PC-3 (cell line): Measurements from ENCODE around the gene ASB13. TPM values are rescaled to one million over a fixed set of nuclear protein-coding genes. Genes with fewer than 3 reads are reported as not detected.
A peak's percentile ranks its signal among the peaks of the same experiment; 100 is the strongest.

Experiments used
- ATAC-seq: fragments of 200-7000 bp; cut with Tn5 transposase; 2 replicates; pipeline ENCODE4 v1.9.1; 2020; ENCODE audit warnings: mild to moderate bottlenecking, moderate library complexity
- BruUV-seq: library from RNA; stranded (reverse); fragments of 400-500 nt; replicated peaks from 2 replicates; lab custom pipeline; 2021; lab: Mats Ljungman, UMichigan
- CTCF ChIA-PET: fragments of 300-600 bp; sonication (Branson Sonifier 250); formaldehyde crosslinking; loops from one replicate; lab custom pipeline; 2022; ENCODE audit warnings: antibody characterized with exemption; lab: Charles Lee
- POLR2A ChIA-PET: fragments of 300-600 bp; sonication (Branson Sonifier 250); formaldehyde crosslinking; loops from one replicate; lab custom pipeline; 2022; ENCODE audit warnings: antibody characterized with exemption; ENCODE audit not compliant: unreplicated experiment; lab: Charles Lee
- DNase-seq: peaks from one replicate; pipeline ENCODE4 v3.0.0-alpha.2; 2015
- H2AFZ ChIP-seq: fragments of 300-600 bp; sonication (generic); 2 replicates; pipeline ENCODE4 v1.6.0; 2016; ENCODE audit warnings: antibody characterized with exemption, low read length
- H3F3A ChIP-seq: fragments of 300-600 bp; sonication (generic); one replicate; pipeline ENCODE4 v1.6.0; 2017; ENCODE audit warnings: antibody characterized with exemption, low read length, control low read depth, mild to moderate bottlenecking; ENCODE audit not compliant: unreplicated experiment
- H3K27ac ChIP-seq: fragments of 300-600 bp; sonication (generic); 2 replicates; pipeline ENCODE4 v1.5.1; 2016; ENCODE audit warnings: mild to moderate bottlenecking, low read length
- H3K27me3 ChIP-seq: fragments of 300-600 bp; sonication (generic); 2 replicates; pipeline ENCODE4 v1.6.1; 2016; ENCODE audit warnings: low read length, mixed read lengths
- H3K36me3 ChIP-seq: fragments of 300-600 bp; sonication (generic); 2 replicates; pipeline ENCODE4 v1.6.1; 2016; ENCODE audit warnings: low read depth, mixed run types, low read length, mixed read lengths
- H3K4me1 ChIP-seq: fragments of 300-600 bp; sonication (generic); 2 replicates; pipeline ENCODE4 v1.5.1; 2016; ENCODE audit warnings: low read length; ENCODE audit not compliant: insufficient read depth
- H3K4me2 ChIP-seq: fragments of 300-600 bp; sonication (generic); 2 replicates; pipeline ENCODE4 v1.6.0; 2016; ENCODE audit warnings: low read length
- H3K4me3 ChIP-seq: fragments of 300-600 bp; sonication (generic); 2 replicates; pipeline ENCODE4 v1.5.1; 2016; ENCODE audit warnings: mild to moderate bottlenecking, low read length, mixed read lengths
- H3K79me2 ChIP-seq: fragments of 300-600 bp; sonication (generic); 2 replicates; pipeline ENCODE4 v1.6.1; 2017; ENCODE audit warnings: low read length, mixed read lengths
- H3K9ac ChIP-seq: fragments of 300-600 bp; sonication (generic); 2 replicates; pipeline ENCODE4 v1.6.0; 2016; ENCODE audit warnings: mild to moderate bottlenecking, low read length
- H3K9me2 ChIP-seq: fragments of 300-600 bp; sonication (generic); replicated peaks from 2 replicates; pipeline ENCODE4 v1.6.1; 2016; ENCODE audit warnings: mixed run types, low read length, mixed read lengths
- H3K9me3 ChIP-seq: fragments of 300-600 bp; sonication (generic); 2 replicates; pipeline ENCODE4 v1.6.1; 2016; ENCODE audit warnings: low read length, mixed read lengths
- H4K20me1 ChIP-seq: fragments of 300-600 bp; sonication (generic); 2 replicates; pipeline ENCODE4 v1.6.1; 2016; ENCODE audit warnings: low read length, mixed read lengths
- EZH2 ChIP-seq: fragments of 300-600 bp; sonication (generic); IDR thresholded peaks from one replicate; pipeline ENCODE4 v1.6.1; 2017; ENCODE audit warnings: antibody characterized with exemption, mild to moderate bottlenecking, low read length; ENCODE audit not compliant: unreplicated experiment
- EZH2phosphoT487 ChIP-seq: fragments of 300-600 bp; sonication (generic); IDR thresholded peaks from 2 replicates; pipeline ENCODE4 v1.6.1; 2018; ENCODE audit warnings: mild to moderate bottlenecking, antibody characterized with exemption, low read length, borderline replicate concordance
- intact Hi-C: fragments of 100-400 bp; cut with micrococcal nuclease; formaldehyde crosslinking; loops from 2 replicates; pipeline ENCODE4 v1.9.0; 2023
- total RNA-seq: library from RNA; depleted of rRNA; stranded (reverse); fragments of >200 nt; gene quantifications from 2 replicates; pipeline ENCODE4 v1.2.3, GENCODE V29; 2014
- TF ChIP-seq, protein P1 (sequence below): fragments of 300-600 bp; sonication (generic); conservative IDR thresholded peaks from 2 replicates; pipeline ENCODE4 v1.5.1; 2017; ENCODE audit warnings: antibody characterized with exemption, low read depth, mild to moderate bottlenecking, low read length

Gene ASB13
- total RNA-seq, 1 experiment from 2014 or later, result 6.6 TPM

DNA sequence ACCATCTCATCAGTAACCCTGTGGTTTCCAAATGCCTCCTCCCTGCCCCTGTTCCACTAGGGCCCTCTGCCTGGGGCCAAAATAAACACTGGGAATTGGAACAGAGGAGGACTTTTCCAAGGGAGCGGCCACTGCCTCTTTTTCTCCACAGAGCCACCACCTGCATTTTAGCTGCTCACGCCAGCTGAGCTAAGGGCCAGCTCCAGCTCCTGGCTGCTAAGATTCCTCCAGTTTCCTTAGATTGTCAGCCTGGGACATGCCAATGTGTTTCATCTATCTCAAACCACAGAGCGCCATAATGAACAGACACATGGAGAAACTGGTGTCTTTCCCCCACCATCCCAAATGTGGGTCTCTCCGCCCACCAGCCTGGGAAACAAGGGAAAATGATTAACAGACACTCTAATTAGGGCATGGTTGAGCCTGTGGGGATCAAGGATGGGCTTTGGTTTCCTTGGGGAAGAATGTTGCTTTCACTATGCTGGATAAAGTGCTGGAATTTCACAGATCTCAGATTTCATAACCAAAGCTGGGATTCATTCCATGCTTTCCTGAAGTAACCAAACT lies 52.2 kb downstream of the ASB13 start:
- ATAC-seq (no peak), DNase-seq (peak; percentile 38)
- Histone ChIP-seq H2AFZ (no peak overlapping the region), H3K4me2 (peak overlapping the region; percentile 10; the same call in 1 of the 2 replicates), H3K4me1 (peaks cover 61% of the 10 kb centered on the region), H3K9me2 (no peaks in the 10 kb centered on the region), H3F3A (peaks cover 3% of the 10 kb centered on the region), H3K4me3 (no peak overlapping the region), H3K27me3 (no peaks in the 10 kb centered on the region), H3K9me3 (no peaks in the 10 kb centered on the region), H3K27ac (peak overlapping the region; percentile 91), H4K20me1 (no peaks in the 10 kb centered on the region), H3K36me3 (no peaks in the 10 kb centered on the region), H3K79me2 (peaks cover 6% of the 10 kb centered on the region), H3K9ac (peak overlapping the region; percentile 69)
- intact Hi-C loops, result loop anchor here (5.0 kb wide), 1 partner anchor 167 kb away; no protein-coding TSS in a partner anchor
- no TSS peak for BruUV-seq
- ChIA-PET CTCF (no interaction called here), POLR2A (no interaction called here)
- TF ChIP-seq, protein P1, sequence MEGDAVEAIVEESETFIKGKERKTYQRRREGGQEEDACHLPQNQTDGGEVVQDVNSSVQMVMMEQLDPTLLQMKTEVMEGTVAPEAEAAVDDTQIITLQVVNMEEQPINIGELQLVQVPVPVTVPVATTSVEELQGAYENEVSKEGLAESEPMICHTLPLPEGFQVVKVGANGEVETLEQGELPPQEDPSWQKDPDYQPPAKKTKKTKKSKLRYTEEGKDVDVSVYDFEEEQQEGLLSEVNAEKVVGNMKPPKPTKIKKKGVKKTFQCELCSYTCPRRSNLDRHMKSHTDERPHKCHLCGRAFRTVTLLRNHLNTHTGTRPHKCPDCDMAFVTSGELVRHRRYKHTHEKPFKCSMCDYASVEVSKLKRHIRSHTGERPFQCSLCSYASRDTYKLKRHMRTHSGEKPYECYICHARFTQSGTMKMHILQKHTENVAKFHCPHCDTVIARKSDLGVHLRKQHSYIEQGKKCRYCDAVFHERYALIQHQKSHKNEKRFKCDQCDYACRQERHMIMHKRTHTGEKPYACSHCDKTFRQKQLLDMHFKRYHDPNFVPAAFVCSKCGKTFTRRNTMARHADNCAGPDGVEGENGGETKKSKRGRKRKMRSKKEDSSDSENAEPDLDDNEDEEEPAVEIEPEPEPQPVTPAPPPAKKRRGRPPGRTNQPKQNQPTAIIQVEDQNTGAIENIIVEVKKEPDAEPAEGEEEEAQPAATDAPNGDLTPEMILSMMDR, result no peak
- TF ChIP-seq EZH2 (no peak), EZH2phosphoT487 (no peak)

DNA sequence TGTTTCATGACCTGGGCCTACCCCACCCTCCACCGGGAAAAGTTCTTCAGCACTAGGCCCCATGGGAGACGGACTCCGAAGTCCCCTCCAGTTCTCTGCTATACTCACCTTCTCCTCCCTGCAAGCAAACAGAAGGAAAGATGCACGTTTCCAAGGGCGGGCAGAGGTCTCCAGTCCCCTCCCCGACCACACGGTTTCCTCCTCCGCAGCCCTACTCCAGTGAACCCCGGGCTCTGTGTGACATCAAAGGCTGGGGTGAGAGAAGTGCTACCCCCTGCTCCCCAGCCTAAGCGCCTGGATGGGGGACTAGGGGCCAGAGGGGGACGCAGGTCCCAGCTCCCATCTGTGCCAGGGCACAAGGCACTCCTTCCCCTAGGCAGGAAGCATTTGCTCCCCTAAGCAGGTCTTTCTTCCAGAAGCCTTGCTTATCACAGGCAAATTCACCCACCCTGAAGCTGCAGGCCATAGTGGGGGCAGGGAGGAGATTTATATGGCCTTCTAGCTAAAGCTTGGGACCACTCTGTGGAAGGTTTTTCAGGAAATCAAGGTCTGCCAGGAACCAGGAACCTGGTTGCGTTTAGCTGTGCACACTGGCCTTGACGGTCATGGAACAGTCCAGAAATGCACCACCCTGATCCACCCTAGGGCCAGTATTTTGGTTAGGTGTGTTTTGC lies 52.8 kb downstream of the ASB13 start:
- Histone ChIP-seq H4K20me1 (no peaks in the 10 kb centered on the region), H3K79me2 (peaks cover 12% of the 10 kb centered on the region), H3K27me3 (no peaks in the 10 kb centered on the region), H3K9me2 (no peaks in the 10 kb centered on the region), H3K9me3 (no peaks in the 10 kb centered on the region), H3K4me3 (no peak overlapping the region), H3K9ac (no peak overlapping the region), H3K36me3 (no peaks in the 10 kb centered on the region), H3K27ac (peak overlapping the region; percentile 91), H3K4me2 (no peak overlapping the region), H3K4me1 (peaks cover 68% of the 10 kb centered on the region), H2AFZ (no peak overlapping the region), H3F3A (peaks cover 3% of the 10 kb centered on the region)
- TF ChIP-seq, protein P1, result no peak
- TF ChIP-seq EZH2 (no peak), EZH2phosphoT487 (no peak)
- intact Hi-C loops, result loop anchor here (5.0 kb wide), 1 partner anchor 166 kb away; no protein-coding TSS in a partner anchor
- no peak for ATAC-seq
- BruUV-seq, result no TSS peak
- ChIA-PET CTCF (no interaction called here), POLR2A (no interaction called here)
- no peak for DNase-seq
